Ascending aorta (tissue), 2 donors: ENCODE data around the gene ZNF766. TPM values are rescaled to one million over a fixed set of nuclear protein-coding genes. Genes with fewer than 3 reads are reported as not detected.
"Not testable (repeated sequence)": the region's sequence is repeated elsewhere in the genome, so short reads cannot be mapped to it uniquely, and the experiment has no call there.

Source experiments
- DNase-seq, 2 donors: peaks; one replicate each; pipeline ENCODE4 v3.0.0-alpha.2; 2019; ENCODE audit warnings: low spot score in 2 of 2
- H3K27ac ChIP-seq, 2 donors: fragments of 200-600 bp; sonication (generic); one replicate each; pipeline ENCODE4 v1.5.1; 2016 to 2017; ENCODE audit warnings: mild to moderate bottlenecking in 1 of 2
- H3K27me3 ChIP-seq: fragments of 200-600 bp; sonication (generic); one replicate; pipeline ENCODE4 v1.5.1; 2017
- H3K36me3 ChIP-seq, 2 donors: fragments of 200-600 bp; sonication (generic); one replicate each; pipeline ENCODE4 v1.5.1; 2016
- H3K4me1 ChIP-seq, 2 donors: fragments of 200-600 bp; sonication (generic); one replicate each; pipeline ENCODE4 v1.5.1; 2016 to 2017; ENCODE audit warnings: mild to moderate bottlenecking in 1 of 2
- H3K4me3 ChIP-seq, 2 donors: fragments of 200-600 bp; sonication (generic); one replicate each; pipeline ENCODE4 v1.5.1; 2016 to 2017; ENCODE audit warnings: mild to moderate bottlenecking in 1 of 2
- H3K9me3 ChIP-seq, 2 donors: fragments of 200-600 bp; sonication (generic); one replicate each; pipeline ENCODE4 v1.5.1; 2016
- CTCF ChIP-seq, 3 experiments: fragments of 200-600 bp in 2 of 3; fragments of 450-650 bp in 1 of 3; sonication (generic) in 2 of 3; IDR thresholded peaks; one replicate each; pipeline ENCODE4 v1.5.1; 2016 to 2019; ENCODE audit warnings: antibody characterized with exemption in 3 of 3, mild to moderate bottlenecking in 1 of 3, moderate library complexity in 1 of 3
- intact Hi-C: fragments of 100-400 bp; cut with DNase I; formaldehyde crosslinking; loops from one replicate; pipeline ENCODE4 v1.15.1; 2023
- total RNA-seq: library from RNA; depleted of rRNA; stranded (reverse); fragments of >200 nt; gene quantifications from one replicate; pipeline ENCODE4 v1.1.0, GENCODE V29; 2016

Gene ZNF766
- total RNA-seq, 1 donor from 2014 or later, result 2.3 TPM

GRCh38 chr19:52248241-52248640, 21.1 kb upstream of the ZNF766 start:
- no peak for DNase-seq
- Histone ChIP-seq H3K4me3 (no peak overlapping the region), H3K4me1 (no peaks in the 10 kb centered on the region), H3K36me3 (no peaks in the 10 kb centered on the region), H3K27me3 (no peaks in the 10 kb centered on the region), H3K27ac (no peak overlapping the region), H3K9me3 (no peaks in the 10 kb centered on the region)
- peak in 1 of 3 experiments; percentile 47 for TF ChIP-seq CTCF (IDR thresholded peaks at IDR 0.05)
- intact Hi-C loops, result no loop called here

- Histone ChIP-seq H3K27ac (no peak overlapping the region), H3K4me1 (no peaks in the 10 kb centered on the region), H3K36me3 (no peaks in the 10 kb centered on the region), H3K4me3 (no peak overlapping the region), H3K27me3 (no peaks in the 10 kb centered on the region), H3K9me3 (no peaks in the 10 kb centered on the region)
- TF ChIP-seq CTCF (IDR thresholded peaks at IDR 0.05), result no peak
- DNase-seq, result no peak
- intact Hi-C loops, result no loop called here
Observed at GRCh38 chr19:52258426-52258825, 11.0 kb upstream of the ZNF766 start.

- H3K4me1 ChIP-seq, intact Hi-C loops, H3K9me3 ChIP-seq, H3K27me3 ChIP-seq, DNase-seq, H3K27ac ChIP-seq, H3K4me3 ChIP-seq, H3K36me3 ChIP-seq: not testable (repeated sequence)
Observed at GRCh38 chr19:52265556-52265955, 3.8 kb upstream of the ZNF766 start.

DNA sequence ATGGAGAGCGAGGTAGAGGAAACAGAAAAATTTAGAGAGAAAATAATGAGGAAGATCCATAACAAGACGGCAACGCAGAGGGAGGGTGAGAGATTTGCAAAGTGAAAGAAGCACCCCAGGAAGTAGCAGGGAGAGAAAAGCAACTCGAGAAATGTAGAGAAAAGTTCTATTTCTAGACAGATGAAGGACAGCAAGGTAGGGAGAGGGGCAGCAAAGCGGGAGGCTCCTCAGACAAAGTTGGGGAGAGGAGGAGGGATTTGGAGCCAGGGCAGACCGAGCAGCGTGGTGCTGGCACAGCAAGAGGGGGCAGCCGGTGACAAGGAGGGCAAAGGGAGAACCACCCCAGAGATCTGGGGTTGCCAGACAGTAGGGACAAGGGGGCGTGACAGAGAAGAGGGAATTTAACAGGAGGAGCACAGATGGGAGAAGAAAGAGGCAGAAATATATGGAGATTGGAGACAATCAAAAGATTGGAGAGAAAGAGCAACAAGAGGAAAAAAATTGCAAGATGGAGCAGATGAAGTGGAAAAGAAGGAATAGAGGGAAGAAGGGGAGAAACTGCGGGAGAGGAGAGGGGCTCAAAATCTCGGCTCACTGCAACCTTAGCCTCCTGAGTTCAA, 989 bp downstream of the ZNF766 start:
- Histone ChIP-seq H3K27me3 (no peaks in the 10 kb centered on the region), H3K4me3 (peak overlapping the region; percentile 92 to 99), H3K4me1 (peaks cover 5 to 14% of the 10 kb centered on the region in 2 donors), H3K27ac (peak overlapping the region; percentile 98), H3K36me3 (peaks cover 0 to 16% of the 10 kb centered on the region in 2 donors), H3K9me3 (no peaks in the 10 kb centered on the region)
- intact Hi-C loops, result no loop called here
- DNase-seq, result no peak
- no peak for TF ChIP-seq CTCF (IDR thresholded peaks at IDR 0.05)

GRCh38 chr19:52273301-52273700, 3.9 kb downstream of the ZNF766 start:
- Histone ChIP-seq H3K4me3 (no peak overlapping the region), H3K27me3 (no peaks in the 10 kb centered on the region), H3K9me3 (no peaks in the 10 kb centered on the region), H3K4me1 (peaks cover 5 to 14% of the 10 kb centered on the region in 2 donors), H3K36me3 (peaks cover 3 to 27% of the 10 kb centered on the region in 2 donors), H3K27ac (no peak overlapping the region)
- intact Hi-C loops, result no loop called here
- DNase-seq, result no peak
- TF ChIP-seq CTCF (IDR thresholded peaks at IDR 0.05), result no peak

DNA sequence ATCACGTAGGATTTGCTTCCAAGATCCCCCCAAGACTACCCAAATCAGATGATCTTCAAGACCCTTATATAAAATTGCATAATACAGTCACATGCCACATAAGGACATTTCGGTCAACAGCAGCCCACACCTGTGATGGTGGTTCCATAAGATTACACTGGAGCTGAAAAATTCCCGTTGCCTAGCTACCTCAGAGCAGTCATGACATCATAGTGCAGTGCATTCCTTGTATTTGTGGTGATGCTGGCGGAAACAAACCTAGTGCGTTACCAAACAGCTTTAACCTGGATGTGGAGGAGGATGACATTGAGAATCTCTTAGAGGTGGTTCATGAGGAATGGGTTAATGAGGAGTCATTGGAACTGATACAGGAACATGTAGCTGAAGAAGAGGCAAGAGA, 4.8 kb downstream of the ZNF766 start:
- no peak for TF ChIP-seq CTCF (IDR thresholded peaks at IDR 0.05)
- no peaks in the 10 kb centered on the region for H3K27me3 ChIP-seq
- intact Hi-C loops, result no loop called here
- no peak overlapping the region for H3K27ac ChIP-seq
- no peak overlapping the region for H3K4me3 ChIP-seq
- H3K9me3 ChIP-seq, result peaks cover 0 to 9% of the 10 kb centered on the region in 2 donors
- no peak for DNase-seq
- peaks cover 5 to 14% of the 10 kb centered on the region in 2 donors for H3K4me1 ChIP-seq
- peaks cover 9 to 35% of the 10 kb centered on the region in 2 donors for H3K36me3 ChIP-seq
